Measurements from ENCODE around the gene PIGZ.

The PIGZ gene

GRCh38 chr3:197009532-197010019 lies 40.9 kb upstream of the PIGZ start:
- ATAC-seq (ENCODE audit: low read depth), result no peak
- no peak overlapping the region for H3K4me3 ChIP-seq (ENCODE audit: severe bottlenecking)
- 0 out of 2 replicates have a peak, but pooled peaks cover 6% of the 10 kb centered on the region for H3K36me3 ChIP-seq (ENCODE audit: low read depth)
- H3K27me3 ChIP-seq (ENCODE audit: insufficient read depth, poor library complexity, severe bottlenecking), result no peaks in the 10 kb centered on the region
- no peak for TF ChIP-seq CTCF (IDR thresholded peaks at IDR 0.05; ENCODE audit: poor library complexity, severe bottlenecking)
- no peaks in the 10 kb centered on the region for H3K9me3 ChIP-seq (ENCODE audit: severe bottlenecking)
- H3K4me1 ChIP-seq (ENCODE audit: insufficient read depth, poor library complexity, severe bottlenecking), result no peaks in the 10 kb centered on the region
- H3K27ac ChIP-seq (ENCODE audit: poor library complexity, severe bottlenecking), result no peak overlapping the region
- peak; percentile 49 for DNase-seq (ENCODE audit: low spot score)

- Histone ChIP-seq H3K9me3 (ENCODE audit: severe bottlenecking) (no peaks in the 10 kb centered on the region), H3K27me3 (ENCODE audit: insufficient read depth, poor library complexity, severe bottlenecking) (no peaks in the 10 kb centered on the region), H3K4me3 (ENCODE audit: severe bottlenecking) (no peak overlapping the region), H3K27ac (ENCODE audit: poor library complexity, severe bottlenecking) (no peak overlapping the region), H3K4me1 (ENCODE audit: insufficient read depth, poor library complexity, severe bottlenecking) (no peaks in the 10 kb centered on the region), H3K36me3 (ENCODE audit: low read depth) (0 out of 2 replicates have a peak, but pooled peaks cover 8% of the 10 kb centered on the region)
- no peak for ATAC-seq (ENCODE audit: low read depth)
- TF ChIP-seq CTCF (IDR thresholded peaks at IDR 0.05; ENCODE audit: poor library complexity, severe bottlenecking), result no peak
- DNase-seq (ENCODE audit: low spot score), result peak; percentile 44
These were observed 40.0 kb upstream of the PIGZ start for GRCh38 chr3:197008436-197009209.

- Histone ChIP-seq H3K4me3 (ENCODE audit: severe bottlenecking) (no peak overlapping the region), H3K9me3 (ENCODE audit: severe bottlenecking) (no peaks in the 10 kb centered on the region), H3K4me1 (ENCODE audit: insufficient read depth, poor library complexity, severe bottlenecking) (no peaks in the 10 kb centered on the region), H3K27me3 (ENCODE audit: insufficient read depth, poor library complexity, severe bottlenecking) (no peaks in the 10 kb centered on the region), H3K27ac (ENCODE audit: poor library complexity, severe bottlenecking) (no peak overlapping the region), H3K36me3 (ENCODE audit: low read depth) (0 out of 2 replicates have a peak, but pooled peaks cover 8% of the 10 kb centered on the region)
- DNase-seq (ENCODE audit: low spot score), result peak; percentile 21
- ATAC-seq (ENCODE audit: low read depth), result no peak
- TF ChIP-seq CTCF (IDR thresholded peaks at IDR 0.05; ENCODE audit: poor library complexity, severe bottlenecking), result no peak
These were observed 39.3 kb upstream of the PIGZ start for GRCh38 chr3:197007953-197008352.

- no peak overlapping the region for H3K4me3 ChIP-seq (ENCODE audit: severe bottlenecking)
- no peak for TF ChIP-seq CTCF (IDR thresholded peaks at IDR 0.05; ENCODE audit: poor library complexity, severe bottlenecking)
- H3K9me3 ChIP-seq (ENCODE audit: severe bottlenecking), result no peaks in the 10 kb centered on the region
- no peak overlapping the region for H3K27ac ChIP-seq (ENCODE audit: poor library complexity, severe bottlenecking)
- ATAC-seq (ENCODE audit: low read depth) (peak; percentile 48), DNase-seq (ENCODE audit: low spot score) (peak; percentile 55)
- H3K27me3 ChIP-seq (ENCODE audit: insufficient read depth, poor library complexity, severe bottlenecking), result no peaks in the 10 kb centered on the region
- 0 out of 2 replicates have a peak, but pooled peaks cover 8% of the 10 kb centered on the region for H3K36me3 ChIP-seq (ENCODE audit: low read depth)
- H3K4me1 ChIP-seq (ENCODE audit: insufficient read depth, poor library complexity, severe bottlenecking), result no peaks in the 10 kb centered on the region
These were observed 38.8 kb upstream of the PIGZ start for GRCh38 chr3:197007296-197007940.
